Fibroblast of lung (primary cell): Measurements from ENCODE around the gene MMD. TPM values are rescaled to one million over a fixed set of nuclear protein-coding genes. Genes with fewer than 3 reads are reported as not detected.
A peak's percentile ranks its signal among the peaks of the same experiment; 100 is the strongest.

Experiments
- DNase-seq, 2 donors: peaks; one replicate each; pipeline versions ENCODE4 v3.0.0 to v3.0.0-alpha.2; 2010; ENCODE audit warnings: low read depth in 2 of 2
- H2AFZ ChIP-seq: 2 replicates; pipeline ENCODE4 v1.5.1; 2012; ENCODE audit warnings: low read length, control low read depth, inconsistent platforms
- H3K27ac ChIP-seq: 2 replicates; pipeline ENCODE4 v1.5.1; 2011; ENCODE audit warnings: low read length, control low read depth; ENCODE audit not compliant: insufficient read depth
- H3K27me3 ChIP-seq: 2 replicates; pipeline ENCODE4 v1.5.1; 2011; ENCODE audit warnings: mild to moderate bottlenecking, low read length; ENCODE audit not compliant: control insufficient read depth, insufficient read depth
- H3K36me3 ChIP-seq: 2 replicates; pipeline ENCODE4 v1.5.1; 2011; ENCODE audit warnings: low read length; ENCODE audit not compliant: control insufficient read depth, insufficient read depth
- H3K4me1 ChIP-seq: 2 replicates; pipeline ENCODE4 v1.5.1; 2011; ENCODE audit warnings: low read length; ENCODE audit not compliant: control insufficient read depth, insufficient read depth; ENCODE audit errors: extremely low read depth
- H3K4me2 ChIP-seq: 2 replicates; pipeline ENCODE4 v1.5.1; 2011; ENCODE audit warnings: low read length, control low read depth; ENCODE audit not compliant: insufficient read depth; ENCODE audit errors: extremely low read depth
- H3K4me3 ChIP-seq, 4 experiments: fragments of 200-600 bp in 1 of 4; sonication (generic) in 1 of 4; replicated peaks in 1 of 4; 2 replicates each; pipeline ENCODE4 v1.5.1; 2011 to 2016; ENCODE audit warnings: low read length in 4 of 4, low read depth in 3 of 4, mild to moderate bottlenecking in 3 of 4, control low read depth in 2 of 4, inconsistent platforms in 1 of 4, mixed read lengths in 1 of 4; ENCODE audit not compliant: insufficient read depth in 1 of 4; ENCODE audit errors: control extremely low read depth in 1 of 4
- H3K79me2 ChIP-seq: 2 replicates; pipeline ENCODE4 v1.5.1; 2012; ENCODE audit warnings: mild to moderate bottlenecking, low read length, inconsistent platforms; ENCODE audit not compliant: control insufficient read depth, insufficient read depth
- H3K9ac ChIP-seq: 2 replicates; pipeline ENCODE4 v1.5.1; 2011; ENCODE audit warnings: mild to moderate bottlenecking, low read length, control low read depth; ENCODE audit not compliant: insufficient read depth
- H3K9me3 ChIP-seq: 2 replicates; pipeline ENCODE4 v1.5.1; 2012; ENCODE audit warnings: low read depth, low read length; ENCODE audit not compliant: control insufficient read depth, insufficient read depth
- H4K20me1 ChIP-seq: 2 replicates; pipeline ENCODE4 v1.5.1; 2011; ENCODE audit warnings: low read length; ENCODE audit not compliant: control insufficient read depth, insufficient read depth; ENCODE audit errors: extremely low read depth
- CTCF ChIP-seq, 2 donors: IDR thresholded peaks in 1 of 2; conservative IDR thresholded peaks in 1 of 2; 1 replicate in 1 of 2; 2 replicates in 1 of 2; pipeline ENCODE4 v1.5.1; 2011 to 2012; ENCODE audit warnings: low read length in 2 of 2, control low read depth in 1 of 2, inconsistent platforms in 1 of 2, low read depth in 1 of 2, mild to moderate bottlenecking in 1 of 2
- EZH2 ChIP-seq: IDR thresholded peaks from 2 replicates; pipeline ENCODE4 v1.5.1; 2012; ENCODE audit warnings: low read length, control low read depth, mild to moderate bottlenecking; ENCODE audit errors: missing control alignments
- polyA plus RNA-seq, 2 donors: library from polyadenylated mRNA; depleted of rRNA in 1 of 2; stranded (reverse) in 1 of 2; unstranded in 1 of 2; fragments of >200 nt; gene quantifications; 2 replicates each; pipeline ENCODE4 v1.2.1, GENCODE V29; 2011 to 2012; ENCODE audit warnings: missing spikeins in 1 of 2
- total RNA-seq: library from RNA; depleted of rRNA; stranded (reverse); fragments of >200 nt; gene quantifications from 2 replicates; pipeline ENCODE4 v1.2.1, GENCODE V29; 2014

MMD gene
- total and polyA plus RNA-seq, 2 donors (not counting 1 experiment from before 2014, with no cell fraction given) = 16.0 to 36.3 TPM

DNA sequence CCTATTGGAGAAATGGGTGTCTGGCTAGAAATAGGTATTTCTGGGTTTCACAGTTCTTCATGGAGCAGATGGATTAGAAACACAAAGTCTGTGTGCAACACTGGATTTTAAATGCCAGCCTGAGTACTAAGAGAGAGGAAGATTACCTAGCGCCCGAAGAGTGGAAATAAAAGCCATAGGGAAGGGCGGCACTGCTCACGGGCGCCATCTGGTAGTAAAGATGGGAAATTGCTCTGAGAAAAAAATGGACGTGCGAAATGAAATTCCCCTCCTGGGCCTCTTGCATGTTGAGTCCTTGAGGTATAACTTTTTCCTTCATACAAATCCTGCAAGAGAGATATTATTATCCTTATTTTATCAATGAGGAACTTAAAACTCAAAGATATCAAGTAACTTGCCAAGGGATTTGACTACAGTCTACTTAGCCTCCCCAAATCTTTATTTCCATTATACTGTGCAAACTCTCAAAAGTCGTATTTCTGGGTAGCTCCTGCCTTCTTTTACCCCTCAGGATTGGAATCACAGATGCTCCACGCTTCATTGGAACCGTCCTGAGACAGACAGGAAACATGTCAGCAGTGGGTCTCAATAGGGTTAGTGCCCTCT, 72.8 kb downstream of the MMD start:
- no peaks in the 10 kb centered on the region for H3K27me3 ChIP-seq
- no peak overlapping the region for H3K9ac ChIP-seq
- no peak overlapping the region for H3K4me3 ChIP-seq
- no peaks in the 10 kb centered on the region for H3K79me2 ChIP-seq
- no peaks in the 10 kb centered on the region for H3K9me3 ChIP-seq
- no peak overlapping the region for H3K4me2 ChIP-seq
- no peak overlapping the region for H2AFZ ChIP-seq
- TF ChIP-seq CTCF (conservative IDR thresholded peaks at IDR 0.05 in 1 of 2, IDR thresholded peaks at IDR 0.05 in 1 of 2; ENCODE audit: low read depth in 1 of 2, low read length in 2 of 2) = peak; percentile 89 to 91
- no peak for TF ChIP-seq EZH2
- peak; percentile 27 to 63 for DNase-seq
- no peaks in the 10 kb centered on the region for H3K4me1 ChIP-seq
- no peaks in the 10 kb centered on the region for H3K36me3 ChIP-seq
- no peak overlapping the region for H3K27ac ChIP-seq
- peaks cover 2% of the 10 kb centered on the region for H4K20me1 ChIP-seq

DNA sequence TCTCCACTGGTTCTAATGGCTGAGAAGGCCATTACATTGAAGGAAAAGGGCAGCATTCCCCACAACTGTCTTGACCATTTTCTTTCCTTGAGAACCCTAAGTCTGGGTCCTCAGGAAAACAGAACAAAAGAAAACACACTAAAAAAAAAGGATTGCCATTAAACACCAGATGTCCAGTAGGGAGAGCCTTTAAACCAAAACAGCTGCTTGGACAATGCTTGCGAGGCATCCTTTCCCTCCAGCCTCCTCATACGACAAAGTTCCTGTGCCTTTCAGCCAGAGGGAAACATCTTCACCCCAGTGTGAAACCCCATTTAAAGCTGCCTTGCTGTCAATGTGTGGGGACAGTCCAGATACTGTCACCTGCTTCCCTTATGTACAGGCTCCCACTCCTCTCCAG, 74.3 kb downstream of the MMD start:
- TF ChIP-seq CTCF (conservative IDR thresholded peaks at IDR 0.05 in 1 of 2, IDR thresholded peaks at IDR 0.05 in 1 of 2; ENCODE audit: low read depth in 1 of 2, low read length in 2 of 2) (no peak), EZH2 (no peak)
- no peaks in the 10 kb centered on the region for H3K36me3 ChIP-seq
- H2AFZ ChIP-seq = no peak overlapping the region
- H3K79me2 ChIP-seq = no peaks in the 10 kb centered on the region
- no peak overlapping the region for H3K4me2 ChIP-seq
- H3K27me3 ChIP-seq = no peaks in the 10 kb centered on the region
- no peak overlapping the region for H3K27ac ChIP-seq
- no peak overlapping the region for H3K4me3 ChIP-seq
- no peaks in the 10 kb centered on the region for H3K9me3 ChIP-seq
- no peak overlapping the region for H3K9ac ChIP-seq
- no peak for DNase-seq
- H3K4me1 ChIP-seq = no peaks in the 10 kb centered on the region
- peaks cover 2% of the 10 kb centered on the region for H4K20me1 ChIP-seq

- Histone ChIP-seq H3K36me3 (no peaks in the 10 kb centered on the region), H3K9ac (no peak overlapping the region), H3K79me2 (no peaks in the 10 kb centered on the region), H3K27ac (no peak overlapping the region), H3K4me1 (no peaks in the 10 kb centered on the region), H3K27me3 (no peaks in the 10 kb centered on the region), H2AFZ (no peak overlapping the region), H3K9me3 (no peaks in the 10 kb centered on the region), H4K20me1 (peaks cover 2% of the 10 kb centered on the region), H3K4me3 (no peak overlapping the region), H3K4me2 (no peak overlapping the region)
- TF ChIP-seq CTCF (conservative IDR thresholded peaks at IDR 0.05 in 1 of 2, IDR thresholded peaks at IDR 0.05 in 1 of 2; ENCODE audit: low read depth in 1 of 2, low read length in 2 of 2) (no peak), EZH2 (no peak)
- DNase-seq = no peak
These were observed 75.0 kb downstream of the MMD start for GRCh38 chr17:55346658-55347057.
